AG04450 (cell line): ENCODE measurements around the gene SH3PXD2A. TPM values are rescaled to one million over a fixed set of nuclear protein-coding genes. Genes with fewer than 3 reads are reported as not detected.

ENCODE experiments used
- CTCF ChIA-PET: fragments of 300-600, 350-600 bp; formaldehyde crosslinking; extraction: SDS; loops from one replicate; lab custom pipeline; 2022; ENCODE audit warnings: antibody characterized with exemption, inconsistent platforms; lab: Charles Lee
- POLR2A ChIA-PET: fragments of 350-600 bp; formaldehyde crosslinking; extraction: SDS; loops from one replicate; lab custom pipeline; 2021; ENCODE audit warnings: antibody characterized with exemption, inconsistent platforms; lab: Yijun Ruan, JAX
- DNase-seq: peaks from one replicate; pipeline ENCODE4 v3.0.0-alpha.2; 2011; ENCODE audit warnings: low read depth, low spot score
- H3K27ac ChIP-seq: one replicate; pipeline ENCODE4 v1.5.1; 2012; ENCODE audit warnings: low read depth, low read length, control low read depth
- H3K27me3 ChIP-seq: one replicate; pipeline ENCODE4 v1.6.0; 2012; ENCODE audit warnings: low read length; ENCODE audit not compliant: control insufficient read depth, insufficient read depth
- H3K4me3 ChIP-seq: 2 replicates; pipeline ENCODE4 v1.5.1; 2011; ENCODE audit warnings: mild to moderate bottlenecking, low read depth, low read length, control low read depth
- H3K9me3 ChIP-seq: 2 replicates; pipeline ENCODE4 v1.5.1; 2012; ENCODE audit warnings: low read length; ENCODE audit not compliant: control insufficient read depth, insufficient read depth
- CTCF ChIP-seq: IDR thresholded peaks from 2 replicates; pipeline ENCODE4 v1.5.1; 2011; ENCODE audit warnings: low read depth, low read length, control low read depth, inconsistent platforms
- polyA plus RNA-seq: library from polyadenylated mRNA; depleted of rRNA; stranded (reverse); fragments of >200 nt; gene quantifications from 2 replicates; pipeline ENCODE4 v1.2.3, GENCODE V29; 2011

SH3PXD2A gene
- polyA plus RNA-seq, 1 experiment = 22.9 TPM

- H3K9me3 ChIP-seq = no peaks in the 10 kb centered on the region
- no peak overlapping the region for H3K27ac ChIP-seq
- ChIA-PET POLR2A (no interaction called here), CTCF (interaction anchor here (0.7 to 5.5 kb wide), 31 partner anchors 9 to 254 kb away, joined by 3 to 186 read pairs (median 5); partner anchors contain the start of gene SFR1)
- TF ChIP-seq CTCF = no peak
- no peak overlapping the region for H3K4me3 ChIP-seq
- no peak for DNase-seq
- H3K27me3 ChIP-seq = no peaks in the 10 kb centered on the region
These were observed 30.2 kb upstream of the SH3PXD2A start for GRCh38 chr10:103885617-103886016.

GRCh38 chr10:103884681-103885139 is 29.3 kb upstream of the SH3PXD2A start:
- DNase-seq = no peak
- TF ChIP-seq CTCF = peak; percentile 79
- POLR2A ChIA-PET = no interaction called here
- H3K4me3 ChIP-seq = no peak overlapping the region
- no peak overlapping the region for H3K27ac ChIP-seq
- H3K27me3 ChIP-seq = no peaks in the 10 kb centered on the region
- CTCF ChIA-PET = interaction anchor here (0.5 to 5.5 kb wide), 41 partner anchors 10 to 422 kb away, joined by 3 to 186 read pairs (median 4); no protein-coding TSS in a partner anchor
- H3K9me3 ChIP-seq = no peaks in the 10 kb centered on the region

GRCh38 chr10:103882285-103883007 is 27.1 kb upstream of the SH3PXD2A start:
- Histone ChIP-seq H3K4me3 (no peak overlapping the region), H3K9me3 (no peaks in the 10 kb centered on the region), H3K27ac (no peak overlapping the region), H3K27me3 (no peaks in the 10 kb centered on the region)
- no peak for DNase-seq
- CTCF ChIA-PET = interaction anchor here (0.9 to 3.3 kb wide), 3 partner anchors 170 to 276 kb away, joined by 3 to 15 read pairs (median 4); no protein-coding TSS in a partner anchor
- POLR2A ChIA-PET = no interaction called here
- no peak for TF ChIP-seq CTCF

GRCh38 chr10:103881416-103882284 is 26.3 kb upstream of the SH3PXD2A start:
- Histone ChIP-seq H3K27ac (no peak overlapping the region), H3K9me3 (no peaks in the 10 kb centered on the region), H3K27me3 (no peaks in the 10 kb centered on the region), H3K4me3 (no peak overlapping the region)
- CTCF ChIA-PET = interaction anchor here (0.8 to 3.3 kb wide), 5 partner anchors 23 to 276 kb away, joined by 3 to 15 read pairs (median 3); no protein-coding TSS in a partner anchor
- no peak for DNase-seq
- no peak for TF ChIP-seq CTCF
- POLR2A ChIA-PET = no interaction called here
